ENCODE data around the gene MPP3.
"Not testable (repeated sequence)": the region's sequence is repeated elsewhere in the genome, so short reads cannot be mapped to it uniquely, and the experiment has no call there.

MPP3 gene

GRCh38 chr17:43860927-43861622 lies 28.1 kb upstream of the MPP3 start:
- no peak for DNase-seq (ENCODE audit: low read depth in 2 of 2)

GRCh38 chr17:43860077-43860725 lies 27.3 kb upstream of the MPP3 start:
- no peak for DNase-seq (ENCODE audit: low read depth in 2 of 2)

GRCh38 chr17:43857957-43858600 lies 25.1 kb upstream of the MPP3 start:
- DNase-seq (ENCODE audit: low read depth in 2 of 2): no peak

- DNase-seq (ENCODE audit: low read depth in 2 of 2): no peak
Measured at GRCh38 chr17:43857141-43857540, 24.2 kb upstream of the MPP3 start.

GRCh38 chr17:43856141-43856540 lies 23.2 kb upstream of the MPP3 start:
- DNase-seq (ENCODE audit: low read depth in 2 of 2): no peak

- no peak for DNase-seq (ENCODE audit: low read depth in 2 of 2)
Measured at GRCh38 chr17:43855061-43855460, 22.1 kb upstream of the MPP3 start.

- no peak for DNase-seq (ENCODE audit: low read depth in 2 of 2)
Measured at GRCh38 chr17:43854498-43854897, 21.6 kb upstream of the MPP3 start.

GRCh38 chr17:43853546-43853945 lies 20.6 kb upstream of the MPP3 start:
- no peak for DNase-seq (ENCODE audit: low read depth in 2 of 2)

GRCh38 chr17:43852571-43852970 lies 19.6 kb upstream of the MPP3 start:
- no peak for DNase-seq (ENCODE audit: low read depth in 2 of 2)

- DNase-seq (ENCODE audit: low read depth in 2 of 2): no peak
Measured at GRCh38 chr17:43849116-43849515, 16.2 kb upstream of the MPP3 start.

GRCh38 chr17:43848601-43849000 lies 15.7 kb upstream of the MPP3 start:
- no peak for DNase-seq (ENCODE audit: low read depth in 2 of 2)

GRCh38 chr17:43846963-43847371 lies 14.0 kb upstream of the MPP3 start, which contains the start of gene CD300LG:
Gene CD300LG, plus strand, starts transcription at chr17:43847176. Its CDS starts 41 bp downstream, at chr17:43847217.
- DNase-seq (ENCODE audit: low read depth in 2 of 2): no peak

- peak; percentile 50 to 77 for DNase-seq (ENCODE audit: low read depth in 2 of 2)
Measured at GRCh38 chr17:43846221-43846712, 13.3 kb upstream of the MPP3 start.

- DNase-seq (ENCODE audit: low read depth in 2 of 2): no peak
Measured at GRCh38 chr17:43845766-43846165, 12.8 kb upstream of the MPP3 start.

- no peak for DNase-seq (ENCODE audit: low read depth in 2 of 2)
Measured at GRCh38 chr17:43844241-43844640, 11.3 kb upstream of the MPP3 start.

- DNase-seq (ENCODE audit: low read depth in 2 of 2): no peak
Measured at GRCh38 chr17:43842975-43843325, 10.0 kb upstream of the MPP3 start.

- DNase-seq (ENCODE audit: low read depth in 2 of 2): not testable (repeated sequence)
Measured at GRCh38 chr17:43842091-43842974, 9.4 kb upstream of the MPP3 start.

GRCh38 chr17:43841282-43841681 lies 8.3 kb upstream of the MPP3 start:
- no peak for DNase-seq (ENCODE audit: low read depth in 2 of 2)

- no peak for DNase-seq (ENCODE audit: low read depth in 2 of 2)
Measured at GRCh38 chr17:43840814-43841213, 7.9 kb upstream of the MPP3 start.

GRCh38 chr17:43839670-43840108 lies 6.7 kb upstream of the MPP3 start:
- DNase-seq (ENCODE audit: low read depth in 2 of 2): no peak

GRCh38 chr17:43834106-43834505 lies 1.2 kb upstream of the MPP3 start:
- no peak for DNase-seq (ENCODE audit: low read depth in 2 of 2)
